ENCODE data around the gene PRKAR2B. TPM values are rescaled to one million over a fixed set of nuclear protein-coding genes. Genes with fewer than 3 reads are reported as not detected.
A peak's percentile ranks its signal among the peaks of the same experiment; 100 is the strongest.
"Not testable (repeated sequence)": the region's sequence is repeated elsewhere in the genome, so short reads cannot be mapped to it uniquely, and the experiment has no call there.

Gene PRKAR2B
- total RNA-seq, 1 experiment from 2014 or later: 14.3 TPM

- H3K36me3 ChIP-seq: no peaks in the 10 kb centered on the region
Observed at GRCh38 chr7:107123392-107123791, 78.9 kb downstream of the PRKAR2B start.

GRCh38 chr7:107125475-107125874 lies 81.0 kb downstream of the PRKAR2B start:
- DNase-seq: no peak
- Histone ChIP-seq H3K9me3 (replicated peaks) (no peaks in the 10 kb centered on the region; the same call in 1 of the 2 replicates), H3K4me3 (no peak overlapping the region), H3K36me3 (no peaks in the 10 kb centered on the region), H3K27me3 (no peaks in the 10 kb centered on the region), H3K27ac (no peak overlapping the region), H3K4me1 (no peaks in the 10 kb centered on the region)

More at GRCh38 chr7:107123392-107123791, 78.9 kb downstream of the PRKAR2B start:
- H3K9me3 ChIP-seq (replicated peaks): no peaks in the 10 kb centered on the region; the same call in 1 of the 2 replicates
- H3K4me3 ChIP-seq: no peak overlapping the region
- DNase-seq: no peak
- H3K27ac ChIP-seq: no peak overlapping the region
- no peaks in the 10 kb centered on the region for H3K4me1 ChIP-seq
- H3K27me3 ChIP-seq: no peaks in the 10 kb centered on the region

DNA sequence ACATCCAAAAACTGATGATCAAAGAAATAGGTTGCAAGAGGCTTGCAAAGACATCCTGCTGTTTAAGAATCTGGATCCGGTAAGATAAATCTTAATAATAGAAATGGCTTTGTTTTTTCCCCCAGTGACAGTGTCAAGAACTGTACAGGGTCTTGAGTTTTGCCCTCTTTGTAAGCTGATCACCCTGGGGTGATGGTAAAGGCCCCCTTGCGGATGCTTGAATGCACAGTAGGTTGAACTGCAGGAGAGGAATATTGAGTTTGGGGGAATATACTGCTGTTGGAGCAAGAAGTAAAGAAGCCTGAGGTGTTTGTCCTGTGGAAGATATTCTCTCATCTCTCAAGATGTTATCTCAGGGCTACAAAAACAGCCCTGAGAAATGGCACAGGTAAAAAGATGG lies 83.7 kb downstream of the PRKAR2B start:
- Histone ChIP-seq H3K27ac (no peak overlapping the region), H3K36me3 (no peaks in the 10 kb centered on the region), H3K4me3 (no peak overlapping the region)

DNA sequence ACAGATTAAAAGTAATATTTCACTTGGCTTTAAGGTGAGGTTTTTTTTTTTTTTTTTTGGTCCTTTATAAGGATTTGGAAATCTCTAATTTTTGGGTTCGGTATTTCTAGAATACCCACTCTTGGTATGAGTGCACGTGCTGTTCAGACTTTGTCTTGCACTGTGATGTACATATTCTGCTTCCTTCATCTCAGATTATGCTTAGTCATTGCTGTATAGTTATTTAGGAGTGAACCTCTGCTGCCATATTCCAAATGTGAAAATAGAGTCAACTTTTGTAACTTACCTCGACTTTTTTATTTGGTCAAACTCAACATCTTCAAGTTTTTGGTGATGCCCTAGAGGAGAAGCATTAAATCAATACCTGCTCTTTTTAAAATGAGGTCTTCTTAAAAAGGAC lies 84.2 kb downstream of the PRKAR2B start:
- Histone ChIP-seq H3K27ac (no peak overlapping the region), H3K36me3 (no peaks in the 10 kb centered on the region), H3K27me3 (no peaks in the 10 kb centered on the region), H3K9me3 (replicated peaks) (no peaks in the 10 kb centered on the region; the same call in 1 of the 2 replicates), H3K4me1 (no peaks in the 10 kb centered on the region), H3K4me3 (no peak overlapping the region)
- no peak for DNase-seq

More for the DNA sequence above, 83.7 kb downstream of the PRKAR2B start:
- Histone ChIP-seq H3K9me3 (replicated peaks) (no peaks in the 10 kb centered on the region; the same call in 1 of the 2 replicates), H3K27me3 (no peaks in the 10 kb centered on the region), H3K4me1 (no peaks in the 10 kb centered on the region)
- no peak for DNase-seq

GRCh38 chr7:107130487-107131220 lies 86.1 kb downstream of the PRKAR2B start:
- Histone ChIP-seq H3K4me1 (no peaks in the 10 kb centered on the region), H3K27me3 (no peaks in the 10 kb centered on the region), H3K4me3 (no peak overlapping the region), H3K27ac (no peak overlapping the region), H3K9me3 (replicated peaks) (no peaks in the 10 kb centered on the region), H3K36me3 (no peaks in the 10 kb centered on the region)
- DNase-seq: peak in 1 of 2 experiments; percentile 12

DNA sequence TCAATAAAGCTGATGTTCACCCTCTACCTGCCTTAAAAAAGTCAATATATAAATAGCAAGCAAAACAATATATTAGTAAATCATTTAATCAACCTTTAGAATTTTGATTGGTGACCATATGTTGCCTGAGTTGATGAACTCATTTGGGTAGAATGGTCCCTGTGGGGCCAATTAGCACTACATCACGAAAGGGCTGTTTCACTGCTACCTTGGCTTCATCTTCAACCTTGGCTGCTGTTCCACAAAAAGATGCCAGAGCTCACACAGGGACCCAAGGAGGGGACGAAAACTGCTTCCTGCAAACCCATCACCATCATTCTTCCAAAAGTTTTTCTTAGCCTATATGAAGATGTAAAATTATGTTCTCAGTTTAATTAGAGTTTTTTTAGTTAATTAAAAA lies 88.9 kb downstream of the PRKAR2B start:
- H3K27ac ChIP-seq: no peak overlapping the region
- DNase-seq: no peak
- no peaks in the 10 kb centered on the region for H3K27me3 ChIP-seq
- no peaks in the 10 kb centered on the region for H3K36me3 ChIP-seq
- no peaks in the 10 kb centered on the region for H3K9me3 ChIP-seq (replicated peaks)
- no peaks in the 10 kb centered on the region for H3K4me1 ChIP-seq
- H3K4me3 ChIP-seq: no peak overlapping the region

DNA sequence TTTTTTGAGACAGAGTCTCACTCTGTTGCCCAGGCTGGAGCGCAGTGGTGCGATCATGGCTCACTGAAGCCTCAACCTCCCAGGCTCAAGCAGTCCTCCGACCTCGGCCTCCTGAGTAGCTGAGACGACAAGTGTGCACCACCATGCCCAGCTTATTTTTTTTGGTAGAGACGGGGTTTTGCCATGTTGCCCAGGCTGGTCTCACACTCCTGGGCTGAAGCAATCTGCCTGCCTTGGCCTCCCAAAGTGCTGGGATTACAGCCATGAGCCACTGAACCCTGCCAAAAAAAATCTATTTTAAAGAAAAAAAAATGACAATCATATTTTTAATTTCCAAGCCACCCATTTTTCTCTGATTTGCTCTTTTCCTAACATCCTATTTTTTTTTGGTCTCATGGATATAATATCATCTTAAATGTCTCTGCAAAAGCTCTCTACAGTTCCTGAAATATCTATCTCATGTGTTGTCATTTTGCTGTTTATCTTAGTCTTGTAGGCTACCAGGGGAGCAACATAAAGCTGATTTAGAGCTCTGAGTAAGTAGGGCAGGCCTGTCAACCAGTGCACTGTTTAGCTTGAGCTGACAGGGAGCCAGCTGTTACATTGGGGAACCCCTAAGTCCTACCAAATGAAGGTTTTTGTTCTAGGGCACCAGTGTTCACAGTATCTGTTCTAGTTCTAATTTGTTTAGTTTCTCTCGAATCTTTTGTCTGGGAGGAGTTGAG lies 94.4 kb downstream of the PRKAR2B start:
- no peak overlapping the region for H3K27ac ChIP-seq
- H3K27me3 ChIP-seq: no peaks in the 10 kb centered on the region
- H3K4me3 ChIP-seq: no peak overlapping the region
- DNase-seq: no peak
- no peaks in the 10 kb centered on the region for H3K9me3 ChIP-seq (replicated peaks)
- no peaks in the 10 kb centered on the region for H3K36me3 ChIP-seq
- no peaks in the 10 kb centered on the region for H3K4me1 ChIP-seq

GRCh38 chr7:107143875-107144274 lies 99.4 kb downstream of the PRKAR2B start:
- not testable (repeated sequence) for H3K9me3 ChIP-seq (replicated peaks); H3K4me3 ChIP-seq; DNase-seq; H3K27me3 ChIP-seq; H3K4me1 ChIP-seq; H3K27ac ChIP-seq; H3K36me3 ChIP-seq

- Histone ChIP-seq H3K27me3 (no peaks in the 10 kb centered on the region), H3K4me3 (no peak overlapping the region), H3K9me3 (replicated peaks) (no peaks in the 10 kb centered on the region), H3K27ac (no peak overlapping the region), H3K36me3 (no peaks in the 10 kb centered on the region), H3K4me1 (no peaks in the 10 kb centered on the region)
- DNase-seq: no peak
Observed at GRCh38 chr7:107145067-107145838, 100.7 kb downstream of the PRKAR2B start.

DNA sequence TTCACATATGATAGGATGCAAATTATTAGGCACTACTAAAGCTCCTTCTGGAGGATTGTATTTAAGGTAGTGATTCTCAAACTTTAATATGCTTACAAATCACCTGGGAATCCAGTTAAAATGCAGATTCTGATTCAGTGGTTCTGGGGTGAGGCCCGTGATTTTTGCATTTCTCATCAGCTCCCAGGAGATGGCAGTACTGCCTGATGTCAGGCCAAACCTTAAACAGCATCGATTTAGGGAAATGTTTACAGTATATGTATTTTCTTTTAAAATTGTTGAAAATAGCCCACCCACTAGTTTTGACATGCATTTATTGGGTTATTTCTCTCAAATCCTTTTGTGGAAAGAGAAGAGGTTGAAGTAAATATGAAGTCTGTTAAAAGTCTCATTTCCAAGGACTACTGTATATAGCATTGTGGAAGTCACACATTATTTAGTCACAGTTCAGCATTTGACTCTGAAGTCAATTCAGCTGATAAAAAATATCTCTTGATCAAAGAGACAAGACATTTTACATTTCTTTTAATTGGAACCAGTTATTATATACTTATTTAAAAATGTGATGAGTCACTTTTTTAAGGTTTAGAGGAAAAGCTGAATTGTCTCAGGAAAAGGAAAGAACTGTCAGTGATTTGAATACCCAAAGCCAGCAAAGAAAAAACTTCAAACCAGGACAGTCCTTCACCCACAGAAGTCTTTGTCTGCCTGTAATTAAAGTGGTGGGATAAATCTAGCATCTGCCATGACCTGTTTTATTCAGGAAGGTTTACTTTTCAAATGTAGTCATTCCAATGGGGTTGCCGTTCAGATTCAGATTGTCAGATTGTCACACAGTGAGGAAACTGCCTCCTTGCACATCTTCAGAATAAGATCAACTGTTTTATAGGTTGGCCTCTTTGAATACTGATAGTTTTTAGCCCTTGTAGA lies 103.2 kb downstream of the PRKAR2B start:
- Histone ChIP-seq H3K27ac (no peak overlapping the region), H3K4me3 (no peak overlapping the region), H3K4me1 (no peaks in the 10 kb centered on the region), H3K36me3 (no peaks in the 10 kb centered on the region), H3K9me3 (replicated peaks) (no peaks in the 10 kb centered on the region), H3K27me3 (no peaks in the 10 kb centered on the region)
- peak; percentile 11 to 56 for DNase-seq

- no peak for DNase-seq
Observed at GRCh38 chr7:107148721-107149120, 104.2 kb downstream of the PRKAR2B start.

DNA sequence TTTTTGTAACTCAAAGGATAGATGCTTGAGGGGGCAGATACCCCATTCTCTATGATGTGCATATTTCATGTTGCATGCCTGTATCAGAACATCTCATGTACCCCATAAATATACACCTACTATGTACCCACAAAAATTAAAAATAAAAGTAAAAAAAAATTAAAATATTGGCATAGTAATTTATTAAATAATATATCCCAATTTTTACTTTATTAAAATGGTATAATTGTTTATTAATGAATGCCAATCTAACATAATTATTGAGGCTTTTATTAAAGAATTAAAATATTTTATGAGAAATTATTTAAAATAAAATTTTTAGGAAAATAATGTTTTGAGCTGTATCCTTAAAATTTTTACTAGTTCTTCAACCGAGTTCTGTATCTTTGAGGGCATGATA lies 105.4 kb downstream of the PRKAR2B start:
- no peak for DNase-seq
- no peaks in the 10 kb centered on the region for H3K9me3 ChIP-seq (replicated peaks)
- H3K27ac ChIP-seq: no peak overlapping the region
- no peaks in the 10 kb centered on the region for H3K36me3 ChIP-seq
- H3K4me3 ChIP-seq: no peak overlapping the region
- no peaks in the 10 kb centered on the region for H3K27me3 ChIP-seq
- no peaks in the 10 kb centered on the region for H3K4me1 ChIP-seq

More at GRCh38 chr7:107148721-107149120, 104.2 kb downstream of the PRKAR2B start:
- Histone ChIP-seq H3K4me3 (no peak overlapping the region), H3K9me3 (replicated peaks) (no peaks in the 10 kb centered on the region), H3K27ac (no peak overlapping the region), H3K36me3 (no peaks in the 10 kb centered on the region), H3K4me1 (no peaks in the 10 kb centered on the region), H3K27me3 (no peaks in the 10 kb centered on the region)

GRCh38 chr7:107150375-107151073 lies 106.0 kb downstream of the PRKAR2B start:
- Histone ChIP-seq H3K27me3 (no peaks in the 10 kb centered on the region), H3K27ac (no peak overlapping the region), H3K36me3 (no peaks in the 10 kb centered on the region), H3K4me1 (no peaks in the 10 kb centered on the region), H3K9me3 (replicated peaks) (no peaks in the 10 kb centered on the region), H3K4me3 (no peak overlapping the region)
- DNase-seq: peak; percentile 56 to 83
